Measurements from ENCODE around the gene WDR6. TPM values are rescaled to one million over a fixed set of nuclear protein-coding genes. Genes with fewer than 3 reads are reported as not detected.

WDR6 gene
- total and polyA plus RNA-seq, 8 donors, result 51.6 to 184 (median 141) TPM

GRCh38 chr3:48962939-48963338 lies 44.3 kb upstream of the WDR6 start:
- no peak overlapping the region for H3K27ac ChIP-seq
- TF ChIP-seq POLR2AphosphoS5 (IDR thresholded peaks at IDR 0.05), result no peak
- no peaks in the 10 kb centered on the region for H3K27me3 ChIP-seq
- peaks cover 30 to 91% (median 82%) of the 10 kb centered on the region in 4 donors for H3K36me3 ChIP-seq
- DNase-seq, result no peak
- H3K9me3 ChIP-seq, result no peaks in the 10 kb centered on the region
- WGBS, 5 donors, result 84 to 89% (median 87%) methylated on average over 4 of the region's 4 CpGs
- H3K4me3 ChIP-seq, result no peak overlapping the region
- intact Hi-C loops (cut with DNase I; ENCODE audit: low total_unique reads), result no loop called here
- no peaks in the 10 kb centered on the region for H3K4me1 ChIP-seq

- no peak overlapping the region for H3K27ac ChIP-seq
- no peak for TF ChIP-seq CTCF (IDR thresholded peaks at IDR 0.05)
- TF ChIP-seq POLR2AphosphoS5 (IDR thresholded peaks at IDR 0.05), result no peak
- no peak for TF ChIP-seq EP300 (IDR thresholded peaks at IDR 0.05)
- no peak for TF ChIP-seq POLR2A (IDR thresholded peaks at IDR 0.05)
- no peaks in the 10 kb centered on the region for H3K9me3 ChIP-seq
- H3K36me3 ChIP-seq, result peaks cover 35 to 91% (median 82%) of the 10 kb centered on the region in 4 donors
- DNase-seq, result no peak
- 76 to 91% (median 83%) methylated on average over 2 of the region's 2 CpGs for WGBS, 5 donors
- H3K4me3 ChIP-seq, result no peak overlapping the region
- H3K4me1 ChIP-seq, result no peaks in the 10 kb centered on the region
- intact Hi-C loops (cut with DNase I; ENCODE audit: low total_unique reads), result no loop called here
- no peaks in the 10 kb centered on the region for H3K27me3 ChIP-seq
Observed at GRCh38 chr3:48963591-48963990, 43.6 kb upstream of the WDR6 start.

- no peaks in the 10 kb centered on the region for H3K4me1 ChIP-seq
- H3K9me3 ChIP-seq, result no peaks in the 10 kb centered on the region
- no peak for DNase-seq
- TF ChIP-seq POLR2A (IDR thresholded peaks at IDR 0.05) (no peak), POLR2AphosphoS5 (IDR thresholded peaks at IDR 0.05) (no peak), CTCF (IDR thresholded peaks at IDR 0.05) (no peak), EP300 (IDR thresholded peaks at IDR 0.05) (no peak)
- 80 to 91% (median 84%) methylated on average over 3 of the region's 3 CpGs for WGBS, 5 donors
- intact Hi-C loops (cut with DNase I; ENCODE audit: low total_unique reads), result no loop called here
- H3K4me3 ChIP-seq, result no peak overlapping the region
- no peak overlapping the region for H3K27ac ChIP-seq
- no peaks in the 10 kb centered on the region for H3K27me3 ChIP-seq
- H3K36me3 ChIP-seq, result peaks cover 53 to 100% (median 99%) of the 10 kb centered on the region in 4 donors
Observed at GRCh38 chr3:48966367-48966766, 40.8 kb upstream of the WDR6 start.

- Histone ChIP-seq H3K36me3 (peaks cover 57 to 100% (median 99%) of the 10 kb centered on the region in 4 donors), H3K4me3 (no peak overlapping the region), H3K9me3 (no peaks in the 10 kb centered on the region), H3K4me1 (no peaks in the 10 kb centered on the region), H3K27me3 (no peaks in the 10 kb centered on the region), H3K27ac (no peak overlapping the region)
- intact Hi-C loops (cut with DNase I; ENCODE audit: low total_unique reads), result no loop called here
- WGBS, 5 donors, result 80 to 94% (median 91%) methylated on average over 7 of the region's 7 CpGs
- no peak for DNase-seq
- TF ChIP-seq EP300 (IDR thresholded peaks at IDR 0.05) (no peak), POLR2AphosphoS5 (IDR thresholded peaks at IDR 0.05) (no peak), CTCF (IDR thresholded peaks at IDR 0.05) (no peak), POLR2A (IDR thresholded peaks at IDR 0.05) (no peak)
Observed at GRCh38 chr3:48966876-48967361, 40.3 kb upstream of the WDR6 start.

GRCh38 chr3:48970586-48970985 lies 36.6 kb upstream of the WDR6 start:
- WGBS, 5 donors, result 92 to 99% (median 97%) methylated on average over 6 of the region's 6 CpGs
- Histone ChIP-seq H3K27me3 (no peaks in the 10 kb centered on the region), H3K4me3 (no peak overlapping the region), H3K27ac (no peak overlapping the region), H3K36me3 (peaks cover 77 to 100% (median 100%) of the 10 kb centered on the region in 4 donors), H3K4me1 (no peaks in the 10 kb centered on the region), H3K9me3 (no peaks in the 10 kb centered on the region)
- no peak for DNase-seq
- TF ChIP-seq POLR2A (IDR thresholded peaks at IDR 0.05) (no peak), CTCF (IDR thresholded peaks at IDR 0.05) (no peak), EP300 (IDR thresholded peaks at IDR 0.05) (no peak), POLR2AphosphoS5 (IDR thresholded peaks at IDR 0.05) (no peak)
- intact Hi-C loops (cut with DNase I; ENCODE audit: low total_unique reads), result no loop called here

Data from stomach (tissue), 9 donors.